Muscle layer of colon (tissue), 2 donors: ENCODE results near the gene CDX2.

Source experiments
- H3K27ac ChIP-seq: one replicate; pipeline ENCODE4 v1.7.0; 2013; ENCODE audit warnings: low read depth, mild to moderate bottlenecking, low read length, moderate library complexity
- H3K27me3 ChIP-seq, 2 donors: one replicate each; pipeline ENCODE4 v1.7.0; 2013; ENCODE audit warnings: low read length in 2 of 2, mild to moderate bottlenecking in 2 of 2; ENCODE audit not compliant: insufficient read depth in 2 of 2, control insufficient read depth in 1 of 2
- H3K36me3 ChIP-seq: one replicate; pipeline ENCODE4 v1.7.0; 2013; ENCODE audit warnings: mild to moderate bottlenecking, low read length; ENCODE audit not compliant: insufficient read depth
- H3K4me1 ChIP-seq: one replicate; pipeline ENCODE4 v1.7.0; 2013; ENCODE audit warnings: mild to moderate bottlenecking, low read length; ENCODE audit not compliant: insufficient read depth
- H3K4me3 ChIP-seq, 2 donors: one replicate each; pipeline ENCODE4 v1.7.0; 2013; ENCODE audit warnings: low read length in 2 of 2, low read depth in 1 of 2, mild to moderate bottlenecking in 1 of 2, moderate library complexity in 1 of 2
- H3K9ac ChIP-seq: one replicate; pipeline ENCODE4 v1.7.0; 2013; ENCODE audit warnings: low read length
- H3K9me3 ChIP-seq: one replicate; pipeline ENCODE4 v1.7.0; 2013; ENCODE audit warnings: mild to moderate bottlenecking, low read length
- donor health status: abdominal sarcoma.
- donor health status: Adenocarcinoma of cecum.

Gene CDX2

DNA sequence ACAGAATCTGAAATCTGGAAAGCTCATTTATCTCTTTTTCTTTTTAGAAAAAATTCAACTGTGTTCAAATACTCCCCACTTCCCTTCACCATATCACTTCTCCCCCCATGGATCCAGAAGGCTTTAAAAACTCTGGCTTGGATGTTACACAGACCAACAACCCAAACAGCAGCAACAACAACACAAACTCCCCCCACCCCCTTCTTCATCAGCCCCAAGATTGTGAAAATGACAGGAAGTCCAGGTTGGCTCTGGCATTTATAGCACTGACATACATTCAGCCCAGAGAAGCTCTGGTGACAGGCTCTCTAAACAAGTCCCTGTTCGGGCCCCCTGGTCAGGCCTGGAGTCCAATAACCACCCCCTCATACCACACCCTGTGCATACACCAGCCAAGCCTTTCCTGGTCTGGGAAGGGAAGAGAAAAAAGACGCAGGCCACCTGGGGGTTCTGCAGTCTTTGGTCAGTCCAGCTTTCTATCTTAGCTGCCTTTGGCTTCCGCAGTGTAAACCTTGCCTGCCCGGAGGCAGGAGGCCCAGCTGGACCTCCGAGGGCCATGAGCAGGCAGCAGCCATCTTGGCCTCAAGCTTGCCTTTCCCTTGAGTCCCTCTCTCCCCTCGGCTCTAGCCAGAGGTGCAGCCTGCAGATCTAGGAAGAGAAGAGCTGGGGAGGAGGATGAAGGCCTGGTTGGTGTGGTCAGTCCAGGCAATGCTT, 6.8 kb downstream of the CDX2 start:
- H3K27ac ChIP-seq: no peak overlapping the region
- no peak overlapping the region for H3K4me3 ChIP-seq
- peaks cover 40 to 86% of the 10 kb centered on the region in 2 donors for H3K27me3 ChIP-seq
- H3K9ac ChIP-seq: no peak overlapping the region
- H3K36me3 ChIP-seq: no peaks in the 10 kb centered on the region
- H3K4me1 ChIP-seq: peaks cover 9% of the 10 kb centered on the region
- H3K9me3 ChIP-seq: no peaks in the 10 kb centered on the region

DNA sequence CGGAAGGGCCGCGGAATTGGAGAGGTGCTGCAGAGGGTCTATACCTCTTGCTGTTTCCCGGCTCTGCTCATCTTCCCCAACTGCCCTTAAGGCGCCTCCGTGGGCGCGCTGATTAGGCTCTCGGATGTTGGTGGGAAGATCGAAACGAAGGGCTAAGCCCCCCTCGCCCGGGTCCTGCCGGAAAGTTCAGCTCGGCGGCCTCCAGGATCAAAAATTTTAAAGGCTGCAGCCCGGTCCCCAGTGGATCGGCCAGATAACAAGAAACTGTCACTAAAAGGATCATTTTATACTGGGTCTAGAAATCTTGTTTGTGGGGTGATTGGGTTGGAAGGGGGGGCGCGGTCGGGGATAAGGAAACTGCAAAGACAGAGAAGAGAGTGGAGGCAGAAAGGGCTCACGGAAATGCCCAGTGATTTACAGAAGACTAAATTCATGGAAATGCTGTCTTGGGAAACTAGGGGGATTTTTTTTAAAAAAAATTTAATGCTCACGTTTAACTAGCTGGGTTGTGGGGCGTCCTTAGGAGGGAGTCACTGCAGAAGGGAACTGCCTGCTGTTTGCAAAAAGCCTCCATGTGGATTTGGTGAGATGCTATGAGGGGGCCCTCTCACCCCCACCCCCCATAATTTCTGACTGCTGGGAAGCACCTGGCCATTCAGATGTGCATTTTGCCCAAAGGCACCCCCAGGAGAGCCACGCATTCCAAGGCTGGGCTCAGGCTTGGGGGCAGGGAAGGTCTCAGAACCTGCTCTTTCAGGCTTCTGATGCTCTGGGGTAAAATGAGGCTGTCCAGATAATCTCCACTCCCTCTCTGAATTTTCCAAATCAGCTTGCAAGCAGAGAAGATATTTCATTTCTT, 7.7 kb downstream of the CDX2 start:
- Histone ChIP-seq H3K9ac (no peak overlapping the region), H3K27me3 (peaks cover 44 to 86% of the 10 kb centered on the region in 2 donors), H3K36me3 (no peaks in the 10 kb centered on the region), H3K27ac (no peak overlapping the region), H3K9me3 (no peaks in the 10 kb centered on the region), H3K4me1 (peaks cover 9% of the 10 kb centered on the region), H3K4me3 (peak overlapping the region in 1 of 2 donors; percentile 49)

- Histone ChIP-seq H3K27ac (no peak overlapping the region), H3K4me3 (peak overlapping the region in 1 of 2 donors; percentile 49), H3K36me3 (no peaks in the 10 kb centered on the region), H3K9me3 (no peaks in the 10 kb centered on the region), H3K4me1 (peaks cover 9% of the 10 kb centered on the region), H3K27me3 (peaks cover 47 to 86% of the 10 kb centered on the region in 2 donors), H3K9ac (no peak overlapping the region)
Observed at GRCh38 chr13:27960362-27961226, 8.5 kb downstream of the CDX2 start.

GRCh38 chr13:27959976-27960361, 9.1 kb downstream of the CDX2 start:
- no peaks in the 10 kb centered on the region for H3K36me3 ChIP-seq
- H3K9ac ChIP-seq: no peak overlapping the region
- peaks cover 45 to 84% of the 10 kb centered on the region in 2 donors for H3K27me3 ChIP-seq
- H3K27ac ChIP-seq: no peak overlapping the region
- no peaks in the 10 kb centered on the region for H3K9me3 ChIP-seq
- peaks cover 9% of the 10 kb centered on the region for H3K4me1 ChIP-seq
- peak overlapping the region in 1 of 2 donors; percentile 49 for H3K4me3 ChIP-seq

- no peak overlapping the region for H3K9ac ChIP-seq
- peaks cover 52 to 89% of the 10 kb centered on the region in 2 donors for H3K27me3 ChIP-seq
- no peak overlapping the region for H3K4me3 ChIP-seq
- no peak overlapping the region for H3K27ac ChIP-seq
- H3K36me3 ChIP-seq: no peaks in the 10 kb centered on the region
- H3K9me3 ChIP-seq: no peaks in the 10 kb centered on the region
- peaks cover 12% of the 10 kb centered on the region for H3K4me1 ChIP-seq
Observed at GRCh38 chr13:27956576-27957300, 12.4 kb downstream of the CDX2 start.

- no peaks in the 10 kb centered on the region for H3K9me3 ChIP-seq
- H3K36me3 ChIP-seq: no peaks in the 10 kb centered on the region
- no peak overlapping the region for H3K9ac ChIP-seq
- peaks cover 6% of the 10 kb centered on the region for H3K4me1 ChIP-seq
- no peak overlapping the region for H3K27ac ChIP-seq
- H3K27me3 ChIP-seq: peaks cover 47 to 73% of the 10 kb centered on the region in 2 donors
- H3K4me3 ChIP-seq: no peak overlapping the region
Observed at GRCh38 chr13:27955014-27955591, 14.0 kb downstream of the CDX2 start.

- Histone ChIP-seq H3K4me1 (peaks cover 4% of the 10 kb centered on the region), H3K9me3 (no peaks in the 10 kb centered on the region), H3K27ac (no peak overlapping the region), H3K4me3 (peak overlapping the region; percentile 36 to 47), H3K27me3 (peaks cover 47 to 66% of the 10 kb centered on the region in 2 donors), H3K36me3 (no peaks in the 10 kb centered on the region), H3K9ac (no peak overlapping the region)
Observed at GRCh38 chr13:27954406-27954851, 14.7 kb downstream of the CDX2 start.

- no peak overlapping the region for H3K9ac ChIP-seq
- peaks cover 41 to 60% of the 10 kb centered on the region in 2 donors for H3K27me3 ChIP-seq
- H3K9me3 ChIP-seq: no peaks in the 10 kb centered on the region
- no peaks in the 10 kb centered on the region for H3K36me3 ChIP-seq
- H3K27ac ChIP-seq: no peak overlapping the region
- H3K4me3 ChIP-seq: peak overlapping the region; percentile 41 to 47
- H3K4me1 ChIP-seq: peaks cover 4% of the 10 kb centered on the region
Observed at GRCh38 chr13:27953676-27954405, 15.3 kb downstream of the CDX2 start.

DNA sequence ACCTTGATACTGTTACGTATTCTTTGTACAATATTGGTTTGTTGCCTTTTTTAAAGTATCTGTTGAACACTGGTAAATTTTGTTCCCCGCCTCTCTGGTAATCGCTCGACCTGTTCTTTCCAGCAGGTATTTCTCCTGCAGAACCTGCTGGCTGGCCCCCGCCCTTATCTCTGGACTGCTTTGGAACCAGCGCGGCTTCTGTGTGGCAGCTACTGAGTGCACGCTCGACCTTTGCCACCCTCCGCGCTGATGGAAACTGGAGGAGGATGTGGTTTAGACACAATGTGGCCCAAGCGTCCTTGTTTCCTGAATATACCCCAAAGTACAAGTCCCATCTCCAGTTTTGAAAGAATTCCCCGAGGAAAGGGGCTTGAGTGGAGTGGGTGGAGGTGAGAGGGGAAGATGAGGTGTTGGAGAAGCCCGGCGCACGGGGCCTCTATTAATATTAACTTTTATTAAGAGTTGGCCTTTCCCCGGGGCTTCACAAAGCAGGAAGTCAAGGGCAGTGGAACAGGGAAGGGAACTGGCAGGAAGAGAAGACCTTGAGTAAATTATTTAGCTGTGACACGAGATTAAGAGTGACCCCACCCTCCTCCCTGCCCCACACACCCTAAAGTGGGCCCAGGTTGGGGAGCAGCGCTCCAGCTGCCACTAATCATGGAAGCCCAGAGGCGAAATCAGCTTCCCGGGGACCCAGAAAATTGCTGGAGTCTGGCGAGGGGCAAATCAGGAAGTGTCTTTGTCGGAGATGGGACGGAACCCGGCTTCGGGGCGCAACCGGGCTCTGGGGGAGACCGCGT, 16.0 kb downstream of the CDX2 start:
- no peak overlapping the region for H3K9ac ChIP-seq
- H3K4me3 ChIP-seq: peak overlapping the region; percentile 41 to 47
- peaks cover 4% of the 10 kb centered on the region for H3K4me1 ChIP-seq
- no peaks in the 10 kb centered on the region for H3K9me3 ChIP-seq
- peaks cover 34 to 53% of the 10 kb centered on the region in 2 donors for H3K27me3 ChIP-seq
- no peak overlapping the region for H3K27ac ChIP-seq
- no peaks in the 10 kb centered on the region for H3K36me3 ChIP-seq
